Nephron progenitor cell (in vitro differentiated cells): Measurements from ENCODE around the gene TNFRSF11A.

Experiments used
- DNase-seq: peaks from one replicate; pipeline ENCODE4 v3.0.0; 2021
- H3K27ac Mint-ChIP-seq: 2 replicates; pipeline ENCODE4 v1.8.0; 2021; ENCODE audit warnings: mild to moderate bottlenecking, moderate library complexity, mixed read lengths
- H3K27me3 Mint-ChIP-seq: 2 replicates; pipeline ENCODE4 v1.8.0; 2021; ENCODE audit warnings: mild to moderate bottlenecking, low read depth, mixed read lengths; ENCODE audit not compliant: poor library complexity
- H3K36me3 Mint-ChIP-seq: 2 replicates; pipeline ENCODE4 v1.8.0; 2021; ENCODE audit warnings: low read depth, mixed read lengths
- H3K4me1 Mint-ChIP-seq: 2 replicates; pipeline ENCODE4 v1.8.0; 2021; ENCODE audit warnings: mixed read lengths
- H3K4me3 Mint-ChIP-seq: 2 replicates; pipeline ENCODE4 v1.8.0; 2021; ENCODE audit warnings: mild to moderate bottlenecking, moderate library complexity, mixed read lengths
- H3K9me3 Mint-ChIP-seq: 2 replicates; pipeline ENCODE4 v1.8.0; 2021; ENCODE audit warnings: mild to moderate bottlenecking, moderate library complexity, mixed read lengths
- CTCF ChIP-seq: fragments of 200-600 bp; sonication (generic); IDR thresholded peaks from 2 replicates; pipeline ENCODE4 v1.5.0; 2021; ENCODE audit warnings: antibody characterized with exemption

Gene TNFRSF11A

GRCh38 chr18:62438402-62438801 lies 113.3 kb downstream of the TNFRSF11A start:
- Mint-ChIP-seq H3K27me3 (peaks cover 18% of the 10 kb centered on the region), H3K27ac (no peak overlapping the region), H3K36me3 (no peaks in the 10 kb centered on the region), H3K4me3 (no peak overlapping the region), H3K4me1 (peaks cover 14% of the 10 kb centered on the region), H3K9me3 (no peaks in the 10 kb centered on the region)
- no peak for TF ChIP-seq CTCF
- no peak for DNase-seq

DNA sequence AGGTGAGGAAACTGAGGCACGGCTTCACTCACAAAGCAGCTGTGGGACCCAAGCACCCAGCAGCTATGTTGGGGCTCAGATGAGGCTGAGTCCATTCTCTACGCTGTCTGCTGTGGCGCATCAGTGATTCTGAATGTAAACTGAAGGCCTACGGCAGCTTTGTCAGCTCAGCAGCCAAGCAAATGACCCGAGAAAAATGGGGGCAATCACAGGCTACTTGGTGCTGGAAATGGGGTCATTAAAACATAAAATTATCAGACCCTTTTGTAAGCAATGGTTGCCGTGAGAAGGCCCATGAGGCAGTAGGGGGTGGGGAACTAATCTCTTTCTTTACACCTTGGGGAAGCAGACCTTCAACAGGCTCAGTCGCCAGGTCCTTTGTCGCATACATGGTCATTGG lies 113.8 kb downstream of the TNFRSF11A start:
- Mint-ChIP-seq H3K4me1 (peaks cover 14% of the 10 kb centered on the region), H3K36me3 (no peaks in the 10 kb centered on the region), H3K27me3 (peaks cover 18% of the 10 kb centered on the region), H3K9me3 (no peaks in the 10 kb centered on the region), H3K4me3 (no peak overlapping the region), H3K27ac (no peak overlapping the region)
- no peak for DNase-seq
- TF ChIP-seq CTCF = no peak
